ENCODE data around the gene FTCD.

Gene FTCD

DNA sequence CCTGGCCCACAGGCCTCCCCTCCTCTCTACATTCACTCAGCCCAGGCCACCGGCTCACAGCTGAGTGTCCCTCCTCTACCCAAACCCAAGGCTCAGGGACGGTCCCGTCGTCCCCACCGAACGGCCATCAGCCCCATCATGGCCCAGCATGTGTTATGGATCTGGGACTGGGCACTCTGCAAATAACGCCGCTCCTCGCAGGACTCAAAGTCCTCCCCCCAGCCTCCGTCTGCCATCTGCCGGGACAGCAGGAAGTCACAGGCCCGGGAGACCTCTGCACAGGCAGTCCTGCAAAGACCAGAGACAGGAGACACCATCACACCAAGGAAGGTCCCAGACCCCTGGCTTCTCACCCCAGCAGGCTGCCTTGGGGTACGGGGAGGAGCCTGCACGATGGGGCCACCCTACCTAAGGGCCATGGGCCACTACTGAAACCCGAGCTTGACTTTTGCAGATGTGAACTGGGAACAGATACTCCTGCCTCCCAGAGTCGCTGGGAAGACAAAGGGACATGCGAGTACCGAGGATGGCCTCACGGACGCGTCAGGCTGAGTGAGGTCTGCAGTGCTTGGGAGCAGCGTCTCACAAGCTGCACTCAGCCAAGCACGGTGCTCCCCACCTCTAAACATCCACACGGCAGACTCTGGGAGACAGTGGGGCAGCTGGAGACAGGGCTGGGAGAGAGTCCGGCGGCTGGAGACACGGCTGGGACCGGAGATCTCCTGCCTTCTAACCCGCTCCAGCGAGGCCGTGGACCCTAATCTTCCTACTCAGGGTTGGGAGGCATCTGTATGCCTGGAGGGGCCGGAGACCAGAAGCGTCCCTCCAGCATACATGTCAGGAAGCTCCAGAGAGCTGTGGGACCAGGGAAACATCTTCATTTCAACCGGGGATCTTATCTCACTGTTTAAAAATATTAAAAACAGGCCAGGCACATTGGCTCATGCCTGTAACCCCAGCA is 39.3 kb upstream of the FTCD start:
- Histone ChIP-seq H2AK5ac (ENCODE audit: low read length) (no peak overlapping the region), H3K4me3 (ENCODE audit: low read depth, low read length) (no peak overlapping the region), H2BK120ac (ENCODE audit: insufficient read depth, low read length, poor library complexity) (no peak overlapping the region), H3K9ac (ENCODE audit: low read length) (no peak overlapping the region), H4K91ac (ENCODE audit: low read depth, low read length) (no peak overlapping the region), H3K23ac (ENCODE audit: low read length) (no peak overlapping the region), H3K36me3 (ENCODE audit: control insufficient read depth in 1 of 2, insufficient read depth in 2 of 2, low read length in 2 of 2) (peaks cover 71 to 74% of the 10 kb centered on the region in 2 experiments), H2BK12ac (ENCODE audit: low read length) (no peak overlapping the region), H3K27ac (ENCODE audit: low read depth, low read length) (peak overlapping the region; percentile 13), H3K18ac (ENCODE audit: low read length) (no peak overlapping the region), H3K79me1 (ENCODE audit: low read length) (peaks cover 3% of the 10 kb centered on the region), H3K14ac (ENCODE audit: low read length) (no peak overlapping the region), H4K8ac (ENCODE audit: low read depth, low read length) (no peak overlapping the region), H3K4me1 (ENCODE audit: control insufficient read depth in 1 of 2, insufficient read depth in 2 of 2, low read length in 2 of 2) (peaks cover 18 to 21% of the 10 kb centered on the region in 2 experiments), H3K27me3 (ENCODE audit: insufficient read depth, low read length) (no peaks in the 10 kb centered on the region), H3K4me2 (ENCODE audit: low read length) (no peak overlapping the region), H3K9me3 (ENCODE audit: insufficient read depth, low read depth, low read length) (peaks cover 11% of the 10 kb centered on the region), H4K12ac (ENCODE audit: low read depth, low read length) (no peak overlapping the region), H3K79me2 (ENCODE audit: control insufficient read depth, insufficient read depth, low read length, poor library complexity) (no peaks in the 10 kb centered on the region), H2BK5ac (ENCODE audit: low read depth, low read length, poor library complexity) (no peak overlapping the region), H3K4ac (ENCODE audit: low read depth, low read length) (no peak overlapping the region), H2AFZ (ENCODE audit: insufficient read depth, low read length, poor library complexity) (no peak overlapping the region)
- no CpG with 5 or more reads among the region's 34 CpGs for WGBS (ENCODE audit: extremely low coverage, insufficient coverage, insufficient read length)
- no peak for DNase-seq

- Histone ChIP-seq H2BK120ac (ENCODE audit: insufficient read depth, low read length, poor library complexity) (no peak overlapping the region), H3K14ac (ENCODE audit: low read length) (no peak overlapping the region), H3K9me3 (ENCODE audit: insufficient read depth, low read depth, low read length) (peaks cover 11% of the 10 kb centered on the region), H3K4ac (ENCODE audit: low read depth, low read length) (no peak overlapping the region), H3K27ac (ENCODE audit: low read depth, low read length) (no peak overlapping the region), H4K91ac (ENCODE audit: low read depth, low read length) (no peak overlapping the region), H3K23ac (ENCODE audit: low read length) (no peak overlapping the region), H4K12ac (ENCODE audit: low read depth, low read length) (no peak overlapping the region), H3K36me3 (ENCODE audit: control insufficient read depth in 1 of 2, insufficient read depth in 2 of 2, low read length in 2 of 2) (peaks cover 69 to 70% of the 10 kb centered on the region in 2 experiments), H2AFZ (ENCODE audit: insufficient read depth, low read length, poor library complexity) (no peak overlapping the region), H3K4me1 (ENCODE audit: control insufficient read depth in 1 of 2, insufficient read depth in 2 of 2, low read length in 2 of 2) (peaks cover 25 to 28% of the 10 kb centered on the region in 2 experiments), H3K9ac (ENCODE audit: low read length) (no peak overlapping the region), H3K4me3 (ENCODE audit: low read depth, low read length) (peak overlapping the region; percentile 34), H2BK5ac (ENCODE audit: low read depth, low read length, poor library complexity) (no peak overlapping the region), H3K79me1 (ENCODE audit: low read length) (peaks cover 3% of the 10 kb centered on the region), H4K8ac (ENCODE audit: low read depth, low read length) (no peak overlapping the region), H3K27me3 (ENCODE audit: insufficient read depth, low read length) (no peaks in the 10 kb centered on the region), H2BK12ac (ENCODE audit: low read length) (no peak overlapping the region), H3K79me2 (ENCODE audit: control insufficient read depth, insufficient read depth, low read length, poor library complexity) (no peaks in the 10 kb centered on the region), H3K18ac (ENCODE audit: low read length) (no peak overlapping the region), H2AK5ac (ENCODE audit: low read length) (no peak overlapping the region), H3K4me2 (ENCODE audit: low read length) (no peak overlapping the region)
- no CpG with 5 or more reads among the region's 10 CpGs for WGBS (ENCODE audit: extremely low coverage, insufficient coverage, insufficient read length)
- no peak for DNase-seq
Observed at GRCh38 chr21:46193829-46194373, 38.5 kb upstream of the FTCD start.

DNA sequence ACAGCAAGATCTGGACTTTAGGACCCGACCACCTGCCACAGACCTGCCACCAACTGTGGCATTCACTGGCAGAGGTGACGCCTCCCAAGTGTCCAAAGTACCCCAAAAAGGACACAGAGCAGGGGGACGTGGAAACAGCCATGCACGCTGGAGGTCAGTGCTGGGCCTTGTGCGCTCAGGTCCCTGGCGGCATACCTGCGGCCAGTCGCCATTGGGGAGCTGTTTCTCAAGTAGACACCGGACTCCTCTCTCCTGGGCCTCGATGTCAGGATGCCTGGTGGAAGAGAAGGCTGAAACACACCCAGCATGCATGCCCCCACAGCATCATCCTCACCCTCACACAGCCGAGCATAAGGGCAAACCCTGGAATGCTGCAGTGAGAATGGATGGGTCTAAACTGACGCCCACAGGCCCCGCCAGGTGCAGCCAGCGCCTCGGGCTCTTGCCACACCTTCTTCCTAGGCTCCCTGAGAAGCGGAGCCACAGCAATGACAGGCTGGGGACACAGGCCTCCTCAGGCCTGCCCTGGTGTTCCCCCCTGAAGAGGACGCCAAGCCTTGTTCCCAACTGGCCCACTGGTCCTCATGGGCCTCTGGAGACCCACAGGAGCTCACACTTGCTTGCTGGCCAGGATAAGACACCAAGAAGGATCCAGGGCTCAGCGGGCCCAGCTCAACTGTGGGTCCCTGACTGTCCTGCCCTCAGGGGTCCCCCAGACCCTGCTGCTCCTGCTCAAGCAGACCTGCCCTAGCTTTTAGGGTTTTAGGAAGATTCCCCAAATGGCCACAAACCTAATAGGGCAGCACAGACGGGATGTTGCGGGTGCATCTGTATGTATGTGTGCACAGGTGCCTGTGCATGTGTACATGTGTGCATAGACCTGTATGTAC is 36.6 kb upstream of the FTCD start:
- no CpG with 5 or more reads among the region's 20 CpGs for WGBS (ENCODE audit: extremely low coverage, insufficient coverage, insufficient read length)
- peaks cover 29 to 30% of the 10 kb centered on the region in 2 experiments for H3K4me1 ChIP-seq (ENCODE audit: control insufficient read depth in 1 of 2, insufficient read depth in 2 of 2, low read length in 2 of 2)
- H3K9me3 ChIP-seq (ENCODE audit: insufficient read depth, low read depth, low read length), result peaks cover 11% of the 10 kb centered on the region
- H3K14ac ChIP-seq (ENCODE audit: low read length), result no peak overlapping the region
- H3K4me2 ChIP-seq (ENCODE audit: low read length), result no peak overlapping the region
- no peak overlapping the region for H3K23ac ChIP-seq (ENCODE audit: low read length)
- H2BK120ac ChIP-seq (ENCODE audit: insufficient read depth, low read length, poor library complexity), result no peak overlapping the region
- H3K18ac ChIP-seq (ENCODE audit: low read length), result no peak overlapping the region
- no peak overlapping the region for H4K12ac ChIP-seq (ENCODE audit: low read depth, low read length)
- H2BK12ac ChIP-seq (ENCODE audit: low read length), result no peak overlapping the region
- no peak overlapping the region for H2AFZ ChIP-seq (ENCODE audit: insufficient read depth, low read length, poor library complexity)
- H2BK5ac ChIP-seq (ENCODE audit: low read depth, low read length, poor library complexity), result no peak overlapping the region
- no peak overlapping the region for H3K4me3 ChIP-seq (ENCODE audit: low read depth, low read length)
- H3K79me2 ChIP-seq (ENCODE audit: control insufficient read depth, insufficient read depth, low read length, poor library complexity), result no peaks in the 10 kb centered on the region
- H3K79me1 ChIP-seq (ENCODE audit: low read length), result peaks cover 4% of the 10 kb centered on the region
- no peak overlapping the region for H3K4ac ChIP-seq (ENCODE audit: low read depth, low read length)
- no peaks in the 10 kb centered on the region for H3K27me3 ChIP-seq (ENCODE audit: insufficient read depth, low read length)
- H3K36me3 ChIP-seq (ENCODE audit: control insufficient read depth in 1 of 2, insufficient read depth in 2 of 2, low read length in 2 of 2), result peaks cover 67 to 68% of the 10 kb centered on the region in 2 experiments
- H4K8ac ChIP-seq (ENCODE audit: low read depth, low read length), result no peak overlapping the region
- H4K91ac ChIP-seq (ENCODE audit: low read depth, low read length), result no peak overlapping the region
- no peak for DNase-seq
- no peak overlapping the region for H2AK5ac ChIP-seq (ENCODE audit: low read length)
- H3K9ac ChIP-seq (ENCODE audit: low read length), result no peak overlapping the region
- H3K27ac ChIP-seq (ENCODE audit: low read depth, low read length), result no peak overlapping the region

DNA sequence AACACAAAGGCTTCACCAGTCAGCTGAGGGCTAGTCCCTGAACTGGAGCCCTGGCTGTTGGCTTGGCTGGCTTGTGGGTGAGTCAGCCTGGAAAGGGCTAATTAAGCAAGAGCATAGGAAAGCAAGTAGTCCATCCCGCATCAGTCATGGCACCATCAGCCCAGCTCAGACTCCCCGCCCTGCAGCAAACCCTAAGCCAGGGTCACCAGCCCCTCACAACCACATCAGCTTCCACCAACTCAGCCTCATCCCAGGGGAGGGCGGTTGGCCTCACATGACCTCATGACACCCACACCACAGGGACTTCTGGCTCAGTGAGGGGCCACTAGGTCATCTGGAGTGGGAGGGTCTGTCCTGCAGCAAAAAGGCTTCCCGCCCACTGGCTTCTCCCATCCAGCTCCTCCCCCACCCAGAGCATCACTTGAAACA is 35.9 kb upstream of the FTCD start:
- no peak overlapping the region for H3K4ac ChIP-seq (ENCODE audit: low read depth, low read length)
- no peak overlapping the region for H3K9ac ChIP-seq (ENCODE audit: low read length)
- peak; percentile 34 to 36 for DNase-seq
- H3K18ac ChIP-seq (ENCODE audit: low read length), result no peak overlapping the region
- H3K4me2 ChIP-seq (ENCODE audit: low read length), result no peak overlapping the region
- no peak overlapping the region for H2AK5ac ChIP-seq (ENCODE audit: low read length)
- H3K9me3 ChIP-seq (ENCODE audit: insufficient read depth, low read depth, low read length), result peaks cover 11% of the 10 kb centered on the region
- H3K4me3 ChIP-seq (ENCODE audit: low read depth, low read length), result no peak overlapping the region
- H3K79me1 ChIP-seq (ENCODE audit: low read length), result peaks cover 4% of the 10 kb centered on the region
- no peak overlapping the region for H2BK120ac ChIP-seq (ENCODE audit: insufficient read depth, low read length, poor library complexity)
- no peak overlapping the region for H4K12ac ChIP-seq (ENCODE audit: low read depth, low read length)
- no peak overlapping the region for H4K8ac ChIP-seq (ENCODE audit: low read depth, low read length)
- no peaks in the 10 kb centered on the region for H3K79me2 ChIP-seq (ENCODE audit: control insufficient read depth, insufficient read depth, low read length, poor library complexity)
- H3K14ac ChIP-seq (ENCODE audit: low read length), result no peak overlapping the region
- H3K4me1 ChIP-seq (ENCODE audit: control insufficient read depth in 1 of 2, insufficient read depth in 2 of 2, low read length in 2 of 2), result peaks cover 29 to 30% of the 10 kb centered on the region in 2 experiments
- H4K91ac ChIP-seq (ENCODE audit: low read depth, low read length), result no peak overlapping the region
- peaks cover 61 to 62% of the 10 kb centered on the region in 2 experiments for H3K36me3 ChIP-seq (ENCODE audit: control insufficient read depth in 1 of 2, insufficient read depth in 2 of 2, low read length in 2 of 2)
- WGBS (ENCODE audit: extremely low coverage, insufficient coverage, insufficient read length), result no CpG with 5 or more reads among the region's 4 CpGs
- no peak overlapping the region for H2BK12ac ChIP-seq (ENCODE audit: low read length)
- H2BK5ac ChIP-seq (ENCODE audit: low read depth, low read length, poor library complexity), result no peak overlapping the region
- H2AFZ ChIP-seq (ENCODE audit: insufficient read depth, low read length, poor library complexity), result no peak overlapping the region
- H3K27ac ChIP-seq (ENCODE audit: low read depth, low read length), result no peak overlapping the region
- no peak overlapping the region for H3K23ac ChIP-seq (ENCODE audit: low read length)
- no peaks in the 10 kb centered on the region for H3K27me3 ChIP-seq (ENCODE audit: insufficient read depth, low read length)
